Thyroid gland (tissue), 4 donors: Measurements from ENCODE around the gene IER3.

Experiments used
- CTCF ChIP-seq, 6 experiments: fragments of 200-600 bp in 3 of 6; fragments of 450-650 bp in 3 of 6; sonication (generic) in 3 of 6; IDR thresholded peaks; one replicate each; pipeline ENCODE4 v1.5.1; 2016 to 2019; ENCODE audit warnings: antibody characterized with exemption in 6 of 6, mild to moderate bottlenecking in 2 of 6, inconsistent platforms in 1 of 6, moderate library complexity in 1 of 6
- POLR2A ChIP-seq, 2 donors: fragments of 450-650 bp; IDR thresholded peaks; one replicate each; pipeline ENCODE4 v1.6.1; 2017; ENCODE audit warnings: antibody characterized with exemption in 2 of 2, mild to moderate bottlenecking in 2 of 2, moderate library complexity in 1 of 2

- TF ChIP-seq CTCF (IDR thresholded peaks at IDR 0.05) (peak in 5 of 6 experiments; percentile 47 to 84 (median 80)), POLR2A (IDR thresholded peaks at IDR 0.05) (no peak)
These were observed 13.5 kb downstream of the IER3 start for GRCh38 chr6:30730601-30731435.
